Common myeloid progenitor, CD34-positive (primary cell): ENCODE measurements around the gene ADAM23.

ENCODE experiments used
- CTCF ChIA-PET: fragments of 350-600 bp; sonication (Branson Sonifier 250); formaldehyde crosslinking; loops from one replicate; lab custom pipeline; 2021; ENCODE audit warnings: antibody characterized with exemption; lab: Charles Lee
- POLR2A ChIA-PET: fragments of 350-600 bp; sonication (Branson Sonifier 250); formaldehyde crosslinking; loops from one replicate; lab custom pipeline; 2021; ENCODE audit warnings: antibody characterized with exemption; lab: Charles Lee
- DNase-seq, 3 donors: peaks; one replicate each; pipeline versions ENCODE4 v3.0.0 to v3.0.0-alpha.2; 2013
- H3K27ac ChIP-seq, 2 experiments: 1 replicate in 1 of 2; 2 replicates in 1 of 2; pipeline ENCODE4 v1.7.0; 2013; ENCODE audit warnings: inconsistent platforms in 2 of 2, low read length in 2 of 2, mild to moderate bottlenecking in 2 of 2, low read depth in 1 of 2, moderate library complexity in 1 of 2; ENCODE audit not compliant: severe bottlenecking in 2 of 2, insufficient read depth in 1 of 2, poor library complexity in 1 of 2
- H3K27me3 ChIP-seq, 5 experiments: replicated peaks in 2 of 5; 1 replicate in 3 of 5; 2 replicates in 2 of 5; pipeline versions ENCODE4 v1.6.1 to v1.7.0; 2013; ENCODE audit warnings: low read length in 4 of 5, mild to moderate bottlenecking in 2 of 5, moderate library complexity in 2 of 5, inconsistent platforms in 1 of 5; ENCODE audit not compliant: insufficient read depth in 5 of 5, control insufficient read depth in 4 of 5
- H3K36me3 ChIP-seq, 4 experiments: 1 replicate in 2 of 4; 2 replicates in 2 of 4; pipeline versions ENCODE4 v1.6.1 to v1.7.0; 2013; ENCODE audit warnings: low read length in 3 of 4, control low read depth in 1 of 4, mild to moderate bottlenecking in 1 of 4; ENCODE audit not compliant: control insufficient read depth in 4 of 4, insufficient read depth in 4 of 4
- H3K4me1 ChIP-seq, 4 experiments: 1 replicate in 3 of 4; 2 replicates in 1 of 4; pipeline versions ENCODE4 v1.6.1 to v1.7.1; 2013; ENCODE audit warnings: low read length in 3 of 4, mild to moderate bottlenecking in 3 of 4, control low read depth in 1 of 4, inconsistent platforms in 1 of 4, moderate library complexity in 1 of 4; ENCODE audit not compliant: control insufficient read depth in 4 of 4, insufficient read depth in 4 of 4; ENCODE audit errors: control extremely low read depth in 1 of 4
- H3K4me3 ChIP-seq, 7 experiments: 1 replicate in 4 of 7; 2 replicates in 3 of 7; pipeline versions ENCODE4 v1.5.1 to v1.7.0; 2013; ENCODE audit warnings: mild to moderate bottlenecking in 7 of 7, low read length in 6 of 7, moderate library complexity in 6 of 7, inconsistent platforms in 2 of 7, low read depth in 2 of 7, control low read depth in 1 of 7; ENCODE audit not compliant: insufficient read depth in 4 of 7, control insufficient read depth in 1 of 7; ENCODE audit errors: extremely low read depth in 1 of 7
- H3K9me3 ChIP-seq, 5 experiments: 1 replicate in 4 of 5; 2 replicates in 1 of 5; pipeline versions ENCODE4 v1.6.1 to v1.7.1; 2013; ENCODE audit warnings: low read length in 4 of 5, mild to moderate bottlenecking in 2 of 5, inconsistent platforms in 1 of 5, low read depth in 1 of 5, moderate library complexity in 1 of 5; ENCODE audit not compliant: control insufficient read depth in 4 of 5, insufficient read depth in 2 of 5; ENCODE audit errors: control extremely low read depth in 1 of 5
- WGBS: methylation state at CpG from one replicate; pipeline ENCODE4 v1.1.5; 2013; ENCODE audit not compliant: insufficient coverage; 5-methylcytosine and 5-hydroxymethylcytosine counted together

ADAM23 gene

GRCh38 chr2:206641226-206641625, 197.9 kb downstream of the ADAM23 start:
- Histone ChIP-seq H3K4me3 (no peak overlapping the region), H3K9me3 (peaks cover 0 to 12% (median 0%) of the 10 kb centered on the region in 5 experiments), H3K27me3 (peaks cover 9 to 52% (median 34%) of the 10 kb centered on the region in 5 experiments), H3K4me1 (peaks cover 0 to 7% (median 2%) of the 10 kb centered on the region in 4 experiments), H3K27ac (no peak overlapping the region), H3K36me3 (no peaks in the 10 kb centered on the region)
- POLR2A ChIA-PET = interaction anchor here (0.6 kb wide), 1 partner anchor 39 kb away, joined by 5 read pairs; no protein-coding TSS in a partner anchor
- CTCF ChIA-PET = no interaction called here
- DNase-seq = no peak
- WGBS = 34% methylated on average over 3 of the region's 3 CpGs

DNA sequence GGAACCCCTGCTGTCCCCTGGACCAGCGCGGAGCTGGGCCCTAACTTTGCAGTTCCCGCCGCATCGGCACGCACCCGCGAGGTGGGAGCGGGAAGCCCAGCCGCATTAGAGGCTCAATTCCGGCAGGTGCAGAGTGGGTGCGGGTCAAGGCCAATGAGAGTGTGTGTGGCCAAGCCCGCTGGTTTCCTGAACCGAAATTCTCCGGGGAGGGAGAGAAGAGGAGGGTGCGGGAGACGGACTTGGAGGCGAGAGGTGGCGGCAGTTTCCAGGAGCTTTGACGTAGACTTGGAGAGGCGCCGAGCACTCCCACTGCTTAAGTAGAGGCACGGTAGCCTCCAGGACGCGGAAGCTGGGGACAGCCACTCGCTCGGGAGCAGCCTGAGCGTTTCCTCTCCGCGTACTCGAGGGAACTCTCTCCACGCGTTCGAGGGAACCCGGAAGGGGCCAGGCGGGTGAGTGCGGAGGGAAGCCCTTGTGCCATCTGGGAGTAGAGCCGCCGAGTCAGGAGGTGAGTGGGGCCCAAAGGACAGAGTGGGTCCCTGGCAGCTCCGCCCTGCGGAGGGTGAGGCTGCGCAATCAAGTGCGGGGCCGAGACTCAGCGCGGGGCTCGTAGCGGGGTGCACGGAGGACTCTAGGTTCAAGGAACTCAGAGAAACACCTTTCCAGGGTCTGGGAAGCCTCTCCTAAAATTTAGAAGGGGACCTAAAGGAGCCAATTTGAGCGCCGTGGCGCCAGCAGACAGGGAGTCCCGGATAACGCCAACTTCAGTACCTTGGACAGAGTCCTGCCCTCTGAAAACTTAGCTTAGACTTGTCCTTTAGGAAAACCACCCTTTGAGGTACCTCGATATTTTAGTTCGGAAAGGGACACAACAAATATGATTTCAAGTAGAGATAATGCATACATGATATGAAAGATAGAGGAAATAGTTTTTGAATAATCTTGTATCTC, 199.0 kb downstream of the ADAM23 start, which contains the start of gene FAM237A:
Gene FAM237A (plus strand): TSS at position 413 of the 951 bp plus-strand sequence. CDS start 1,750 bp downstream, outside the sequence.
- 9% methylated on average over 45 of the region's 56 CpGs for WGBS
- ChIA-PET CTCF (no interaction called here), POLR2A (no interaction called here)
- no peaks in the 10 kb centered on the region for H3K36me3 ChIP-seq
- H3K27ac ChIP-seq = no peak within 1 kb of the TSS
- DNase-seq = peak; percentile 55 to 81 (median 77)
- peaks cover 9 to 52% (median 34%) of the 10 kb centered on the region in 5 experiments for H3K27me3 ChIP-seq
- peaks cover 0 to 7% (median 2%) of the 10 kb centered on the region in 4 experiments for H3K4me1 ChIP-seq
- H3K4me3 ChIP-seq = peak within 1 kb of the TSS in 1 of 7 experiments; percentile 8
- peaks cover 0 to 12% (median 0%) of the 10 kb centered on the region in 5 experiments for H3K9me3 ChIP-seq

- Histone ChIP-seq H3K9me3 (peaks cover 0 to 2% (median 0%) of the 10 kb centered on the region in 5 experiments), H3K4me3 (no peak overlapping the region)
- no CpG with 5 or more reads among the region's 1 CpG for WGBS
Measured at GRCh38 chr2:206647985-206648384, 204.7 kb downstream of the ADAM23 start.

GRCh38 chr2:206657087-206657486, 213.8 kb downstream of the ADAM23 start:
- peaks cover 0 to 3% (median 0%) of the 10 kb centered on the region in 4 experiments for H3K4me1 ChIP-seq
- 89% methylated on average over 1 of the region's 1 CpG for WGBS
- ChIA-PET POLR2A (no interaction called here), CTCF (no interaction called here)
- H3K27ac ChIP-seq = no peak overlapping the region
- H3K27me3 ChIP-seq = peaks cover 0 to 2% (median 0%) of the 10 kb centered on the region in 5 experiments
- no peak overlapping the region for H3K4me3 ChIP-seq
- peaks cover 0 to 8% (median 0%) of the 10 kb centered on the region in 5 experiments for H3K9me3 ChIP-seq
- H3K36me3 ChIP-seq = no peaks in the 10 kb centered on the region
- no peak for DNase-seq

More at GRCh38 chr2:206647985-206648384, 204.7 kb downstream of the ADAM23 start:
- CTCF ChIA-PET = no interaction called here
- Histone ChIP-seq H3K36me3 (no peaks in the 10 kb centered on the region), H3K4me1 (peaks cover 0 to 3% (median 0%) of the 10 kb centered on the region in 4 experiments), H3K27ac (no peak overlapping the region), H3K27me3 (peaks cover 0 to 8% (median 7%) of the 10 kb centered on the region in 5 experiments)
- POLR2A ChIA-PET = no interaction called here
- no peak for DNase-seq

GRCh38 chr2:206665251-206665650, 221.9 kb downstream of the ADAM23 start:
- POLR2A ChIA-PET = no interaction called here
- Histone ChIP-seq H3K27me3 (peaks cover 0 to 4% (median 0%) of the 10 kb centered on the region in 5 experiments), H3K36me3 (no peaks in the 10 kb centered on the region), H3K4me3 (no peak overlapping the region), H3K9me3 (no peaks in the 10 kb centered on the region), H3K4me1 (no peaks in the 10 kb centered on the region), H3K27ac (no peak overlapping the region)
- CTCF ChIA-PET = no interaction called here
- 100% methylated on average over 2 of the region's 3 CpGs for WGBS
- no peak for DNase-seq
